Fibroblast of skin of back (primary cell): ENCODE data around the gene PSMG4. TPM values are rescaled to one million over a fixed set of nuclear protein-coding genes. Genes with fewer than 3 reads are reported as not detected.

ENCODE experiments used
- DNase-seq: peaks from one replicate; pipeline ENCODE4 v3.0.0-alpha.2; 2013
- polyA plus RNA-seq, 2 experiments: library from polyadenylated mRNA; unstranded; fragments of 120-200 nt; gene quantifications; one replicate each; pipeline ENCODE4 v1.2.1, GENCODE V29; 2013; ENCODE audit not compliant: insufficient read length in 2 of 2

Gene PSMG4, protein sequence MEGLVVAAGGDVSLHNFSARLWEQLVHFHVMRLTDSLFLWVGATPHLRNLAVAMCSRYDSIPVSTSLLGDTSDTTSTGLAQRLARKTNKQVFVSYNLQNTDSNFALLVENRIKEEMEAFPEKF
- polyA plus RNA-seq (2013, experiment 1 of 2; ENCODE audit: insufficient read length) = 14.4 TPM
- polyA plus RNA-seq (2013, experiment 2 of 2; ENCODE audit: insufficient read length) = 13.0 TPM

GRCh38 chr6:3258720-3259490 is at the start of gene PSMG4:
Gene PSMG4, plus strand, starts transcription at chr6:3258947. Its CDS starts 76 bp downstream, at chr6:3259023.
- DNase-seq = peak; percentile 88

- DNase-seq = peak; percentile 97
These were observed 49.4 kb upstream of the PSMG4 start for GRCh38 chr6:3209114-3210023.

GRCh38 chr6:3210024-3210610 is 48.6 kb upstream of the PSMG4 start:
- DNase-seq = no peak

DNA sequence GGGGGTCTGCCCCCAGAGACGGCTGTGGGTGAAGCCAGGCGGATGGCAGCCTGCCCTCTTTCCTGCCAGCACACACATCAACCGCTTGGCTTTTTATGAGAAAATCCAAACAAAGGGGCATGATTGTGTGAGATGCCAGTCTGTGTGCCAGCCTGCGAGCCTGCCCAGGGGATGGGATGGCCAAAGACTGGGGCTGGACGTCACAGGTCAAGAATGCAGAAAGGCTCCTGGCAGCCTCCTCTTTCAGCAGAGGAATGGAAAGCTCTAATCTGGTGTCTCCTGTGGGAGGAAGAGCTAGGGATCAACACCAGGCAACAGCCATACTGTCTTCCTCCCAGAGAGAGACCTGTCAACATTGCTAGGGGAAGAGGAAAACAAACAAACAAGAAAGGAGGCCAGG is 47.1 kb upstream of the PSMG4 start:
- DNase-seq = peak; percentile 36

GRCh38 chr6:3212261-3212660 is 46.5 kb upstream of the PSMG4 start:
- DNase-seq = no peak

- no peak for DNase-seq
These were observed 45.4 kb upstream of the PSMG4 start for GRCh38 chr6:3213334-3213695.

- DNase-seq = peak; percentile 59
These were observed 43.8 kb upstream of the PSMG4 start for GRCh38 chr6:3214898-3215297.

DNA sequence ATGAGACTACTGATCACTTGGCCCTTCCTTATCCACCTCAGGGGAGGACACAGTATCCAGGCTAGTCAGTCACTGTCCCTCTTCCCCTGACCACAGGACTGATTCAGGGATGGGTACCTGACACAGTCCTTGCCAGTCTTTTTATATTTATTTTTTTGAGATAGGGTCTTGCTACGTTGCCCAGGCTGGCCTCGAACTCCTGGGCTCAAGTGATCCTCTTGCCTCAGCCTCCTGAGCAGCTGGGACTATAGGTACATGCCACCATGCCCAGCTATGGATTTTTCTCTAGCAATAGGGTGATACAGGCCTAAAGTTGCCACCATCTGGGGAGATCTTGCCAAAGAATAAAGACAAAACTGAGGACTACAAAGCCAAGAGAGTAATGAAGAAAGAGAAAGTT is 41.5 kb upstream of the PSMG4 start:
- no peak for DNase-seq

- no peak for DNase-seq
These were observed 40.5 kb upstream of the PSMG4 start for GRCh38 chr6:3218266-3218665.

DNA sequence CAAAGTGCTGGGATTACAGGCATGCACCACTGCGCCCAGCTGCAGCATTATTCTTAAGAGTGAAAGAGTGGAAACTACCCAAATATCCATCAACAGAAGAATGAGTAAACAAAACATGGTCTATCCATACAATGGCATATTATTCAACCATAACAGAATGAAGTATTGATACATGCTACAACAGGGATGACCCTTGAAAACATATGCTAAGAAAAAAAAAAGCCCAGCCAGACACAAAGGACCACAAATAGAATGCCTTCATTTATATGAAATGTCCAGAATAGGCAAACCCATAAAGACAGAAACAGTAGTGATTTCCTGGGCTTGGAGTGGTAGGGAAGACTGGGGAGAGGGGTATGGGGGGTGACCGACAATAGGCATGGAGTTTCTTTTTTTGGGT is 38.4 kb upstream of the PSMG4 start:
- DNase-seq = no peak

DNA sequence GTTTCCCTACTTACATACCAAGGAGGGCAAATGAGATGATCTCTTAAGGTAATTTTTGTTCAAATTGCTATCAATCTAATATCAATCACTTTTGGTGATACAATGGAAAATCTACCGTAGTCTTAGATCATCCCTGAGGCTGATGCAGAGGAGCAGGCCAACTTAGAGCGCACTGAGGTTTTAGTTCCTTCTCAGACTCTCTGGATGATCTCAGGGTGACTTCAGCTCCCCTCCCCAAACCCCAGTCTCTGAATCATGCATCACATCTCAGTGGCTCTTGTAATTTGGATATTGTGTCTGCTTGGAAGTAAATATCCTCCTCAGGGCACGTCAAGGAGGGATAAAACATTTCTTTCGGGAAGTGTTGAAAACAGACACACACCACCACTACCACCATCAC is 37.2 kb upstream of the PSMG4 start:
- no peak for DNase-seq

- DNase-seq = no peak
These were observed 36.2 kb upstream of the PSMG4 start for GRCh38 chr6:3222506-3223038.

GRCh38 chr6:3226042-3226441 is 32.7 kb upstream of the PSMG4 start:
- DNase-seq = no peak

DNA sequence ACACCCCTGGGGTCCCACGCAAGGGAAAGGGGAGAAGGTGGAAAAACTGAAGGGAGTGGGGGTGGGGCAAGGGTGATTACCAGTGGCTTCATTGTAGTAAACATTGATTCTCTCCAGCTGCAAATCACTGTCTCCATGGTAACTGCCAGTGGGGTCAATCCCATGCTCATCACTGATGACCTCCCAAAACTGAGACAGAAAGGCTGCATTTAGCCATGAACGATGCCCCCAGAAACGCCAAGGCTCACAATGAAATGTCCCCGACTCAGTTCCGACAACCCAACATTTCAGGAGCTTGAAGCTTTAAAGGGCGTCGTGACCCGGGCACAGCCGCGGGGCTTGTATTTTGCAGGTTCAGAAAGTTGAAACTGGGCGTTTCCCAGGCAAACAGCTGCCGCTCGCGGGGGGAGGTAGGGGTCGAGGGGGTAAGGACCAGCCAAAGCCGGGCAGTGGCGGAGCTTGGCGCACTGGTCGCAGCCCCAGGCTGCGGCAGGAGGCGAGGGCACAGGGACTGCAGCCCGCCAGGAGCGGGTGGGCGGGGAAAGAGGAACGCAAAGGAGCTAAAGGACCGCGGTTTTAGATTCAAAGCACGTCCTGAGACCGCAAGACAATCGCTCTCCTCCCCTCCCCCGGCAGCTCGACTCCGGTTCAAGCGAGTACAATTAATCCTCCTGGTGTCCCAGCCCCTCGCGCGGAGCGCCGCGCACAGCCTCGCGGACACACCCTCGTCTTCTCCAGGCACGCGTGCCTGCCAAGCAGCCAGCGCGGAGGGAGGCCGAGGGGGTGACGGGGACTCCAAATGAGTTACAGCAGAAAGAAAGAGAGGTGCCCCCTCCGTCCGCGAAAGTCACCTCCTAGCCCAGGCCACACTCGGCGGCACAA is 32.0 kb upstream of the PSMG4 start:
- peak; percentile 28 for DNase-seq

DNA sequence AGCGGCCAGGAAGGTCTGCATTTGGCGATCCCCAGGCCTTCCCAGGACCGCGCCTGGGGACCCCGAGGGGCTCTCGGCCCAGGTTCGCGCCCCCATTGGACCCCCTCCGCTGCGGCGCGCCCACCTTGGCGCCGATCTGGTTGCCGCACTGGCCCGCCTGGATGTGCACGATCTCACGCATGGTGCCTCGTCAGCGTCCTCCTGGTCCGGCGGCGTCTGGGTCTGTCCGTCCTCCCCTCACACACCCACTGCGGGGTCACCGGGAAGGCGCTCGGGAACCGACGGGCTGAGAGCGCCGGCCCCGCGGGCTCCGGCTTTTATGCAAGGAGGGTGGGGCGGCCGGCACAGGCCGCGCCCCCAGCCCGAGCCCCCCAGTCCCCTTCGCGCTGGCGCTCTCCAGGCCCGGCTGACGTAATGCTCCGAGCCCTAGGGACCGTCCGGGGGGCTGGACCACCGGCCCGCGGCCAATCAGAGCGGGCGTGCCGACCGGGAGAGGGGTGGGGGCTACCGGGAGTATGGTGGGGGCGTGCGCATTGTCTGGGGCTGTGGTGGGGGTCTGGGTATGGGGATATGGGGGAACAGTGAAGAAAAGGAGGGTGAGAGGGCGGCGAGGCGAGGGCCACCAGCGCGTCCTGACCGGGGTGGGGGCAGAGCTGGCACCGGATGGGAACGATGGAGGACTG is 31.2 kb upstream of the PSMG4 start, which contains the start of gene TUBB2B:
Gene TUBB2B (minus strand): TSS at position 291 of the 683 bp plus-strand sequence. CDS start 110 bp downstream, at position 181.
- DNase-seq = peak; percentile 57

DNA sequence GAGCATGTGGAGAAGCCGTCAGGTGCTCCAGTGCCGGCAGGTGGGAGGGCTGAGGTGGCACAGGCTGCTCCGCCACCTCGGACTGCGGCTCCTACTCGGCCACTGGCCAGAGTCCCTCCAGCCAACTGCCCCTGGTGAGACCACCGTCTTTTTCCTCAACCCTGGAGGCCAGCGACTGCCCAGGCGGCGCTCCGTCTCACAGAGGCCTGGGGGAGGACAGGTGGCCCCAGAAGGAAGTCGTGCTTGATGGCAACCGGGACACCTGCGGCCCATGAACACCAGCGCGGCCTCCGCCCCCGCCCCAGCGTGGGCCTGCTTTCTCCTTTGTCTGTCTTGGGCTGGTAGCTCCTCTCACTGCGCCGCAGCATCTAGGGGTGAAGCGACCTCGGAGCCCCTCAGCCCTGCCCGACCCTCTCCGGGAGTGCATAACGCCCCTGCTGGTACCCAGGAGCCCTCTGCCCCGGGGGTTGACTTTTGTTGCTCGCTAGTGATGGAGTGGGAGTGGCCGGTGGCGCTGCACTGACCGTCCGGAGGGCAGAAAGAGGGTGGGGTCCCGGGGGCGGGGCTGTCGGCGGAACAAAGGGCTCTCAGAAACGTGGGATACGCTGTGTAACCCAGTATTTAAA is 30.6 kb upstream of the PSMG4 start:
- DNase-seq = no peak

GRCh38 chr6:3228771-3229565 is 29.8 kb upstream of the PSMG4 start:
- DNase-seq = no peak

DNA sequence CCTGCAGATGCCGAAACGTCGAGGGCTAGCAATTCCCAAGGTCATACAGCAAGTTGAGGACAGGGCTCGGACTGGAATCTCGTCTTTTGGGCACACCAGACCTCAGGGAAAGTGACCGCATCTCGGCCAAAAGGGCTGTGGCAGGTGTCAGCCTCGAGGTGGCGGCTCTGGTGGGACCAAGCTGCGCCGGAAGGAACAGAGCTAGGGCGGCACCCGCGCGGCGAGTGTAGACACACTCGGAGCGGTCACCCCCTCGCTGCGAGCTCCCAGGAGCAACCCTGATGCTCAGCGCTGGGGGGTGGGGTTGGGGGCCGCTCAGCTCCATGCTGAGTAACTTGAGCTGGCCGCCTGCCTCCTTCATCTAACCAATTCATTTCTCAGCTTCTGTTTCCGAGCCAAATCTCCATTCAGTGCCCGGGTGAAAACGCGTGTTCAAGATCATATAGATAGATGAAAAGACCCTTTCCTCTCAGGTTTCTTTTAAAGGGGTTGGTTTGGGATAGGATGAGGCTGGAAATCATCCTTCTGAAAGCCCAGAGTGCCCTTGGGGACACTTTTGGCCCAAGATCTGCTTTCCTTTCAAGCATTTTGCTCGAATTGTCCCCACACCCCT is 29.1 kb upstream of the PSMG4 start:
- no peak for DNase-seq
